Fibroblast of skin of right quadriceps (primary cell): ENCODE results near the gene GLRX2.
"Not testable (repeated sequence)": the region's sequence is repeated elsewhere in the genome, so short reads cannot be mapped to it uniquely, and the experiment has no call there.

Source experiments
- DNase-seq: peaks from one replicate; pipeline ENCODE4 v3.0.0-alpha.2; 2013

GLRX2 gene

GRCh38 chr1:193060406-193060805, 44.8 kb downstream of the GLRX2 start:
- no peak for DNase-seq

GRCh38 chr1:193060115-193060403, 45.2 kb downstream of the GLRX2 start:
- no peak for DNase-seq

- DNase-seq = peak; percentile 99
Measured at GRCh38 chr1:193059282-193060114, 45.7 kb downstream of the GLRX2 start, which contains the start of the genes RO60 and UCHL5. RO60 (plus strand) TSS chr1:193059612; CDS start chr1:193069055, 9,443 bp downstream. UCHL5 (minus strand) TSS chr1:193059360; CDS start chr1:193059260, 100 bp downstream.

- DNase-seq = peak; percentile 32
Measured at GRCh38 chr1:193058529-193059281, 46.5 kb downstream of the GLRX2 start.

- no peak for DNase-seq
Measured at GRCh38 chr1:193054169-193054675, 51.0 kb downstream of the GLRX2 start.

- DNase-seq = not testable (repeated sequence)
Measured at GRCh38 chr1:193048913-193049312, 56.3 kb downstream of the GLRX2 start.
